ENCODE data around the gene CDK5.

- TF ChIP-seq HDAC2 (IDR thresholded peaks at IDR 0.05) (no peak), MTA3 (IDR thresholded peaks at IDR 0.05; ENCODE audit: borderline replicate concordance, low read length) (no peak), CTCF (IDR thresholded peaks at IDR 0.05 in 2 of 3, conservative IDR thresholded peaks at IDR 0.05 in 1 of 3; ENCODE audit: control insufficient read depth in 2 of 3, extremely low read depth in 1 of 3, insufficient read depth in 1 of 3, low read depth in 3 of 3, low read length in 3 of 3) (no peak), POLR2A (IDR thresholded peaks at IDR 0.05; ENCODE audit: low read depth, low read length) (no peak), JUNB (IDR thresholded peaks at IDR 0.05) (no peak), ATF3 (IDR thresholded peaks at IDR 0.05; ENCODE audit: borderline replicate concordance, extremely low read depth, low read depth, low read length) (no peak), REST (IDR thresholded peaks at IDR 0.05; ENCODE audit: low read depth, low read length) (no peak), POLR2AphosphoS5 (IDR thresholded peaks at IDR 0.05; ENCODE audit: low read length) (no peak), EZH2 (IDR thresholded peaks at IDR 0.05; ENCODE audit: borderline replicate concordance, control insufficient read depth, low read depth, low read length) (no peak), MYC (IDR thresholded peaks at IDR 0.05; ENCODE audit: insufficient read depth, insufficient read length, insufficient replicate concordance, low read length, severe bottlenecking) (no peak), JUND (IDR thresholded peaks at IDR 0.05; ENCODE audit: low read depth, low read length) (no peak), EGR1 (IDR thresholded peaks at IDR 0.05; ENCODE audit: borderline replicate concordance in 1 of 2, low read depth in 2 of 2, low read length in 2 of 2) (no peak)
Measured at GRCh38 chr7:151060113-151060415, 2.4 kb upstream of the CDK5 start.
